Ishikawa (cell line): Measurements from ENCODE around the gene DUSP12.

Experiments
- EGR1 ChIP-seq: IDR thresholded peaks from 2 replicates; pipeline ENCODE4 v1.6.1; 2012
- YY1 ChIP-seq: IDR thresholded peaks from 2 replicates; pipeline ENCODE4 v1.6.1; 2012; ENCODE audit warnings: low read depth
- TF ChIP-seq, protein P1 (sequence below): IDR thresholded peaks from 2 replicates; pipeline ENCODE4 v1.6.1; 2012
- TF ChIP-seq, protein P2 (sequence below): IDR thresholded peaks from 2 replicates; pipeline ENCODE4 v1.6.1; 2012; ENCODE audit warnings: low read depth, mild to moderate bottlenecking

DNA sequence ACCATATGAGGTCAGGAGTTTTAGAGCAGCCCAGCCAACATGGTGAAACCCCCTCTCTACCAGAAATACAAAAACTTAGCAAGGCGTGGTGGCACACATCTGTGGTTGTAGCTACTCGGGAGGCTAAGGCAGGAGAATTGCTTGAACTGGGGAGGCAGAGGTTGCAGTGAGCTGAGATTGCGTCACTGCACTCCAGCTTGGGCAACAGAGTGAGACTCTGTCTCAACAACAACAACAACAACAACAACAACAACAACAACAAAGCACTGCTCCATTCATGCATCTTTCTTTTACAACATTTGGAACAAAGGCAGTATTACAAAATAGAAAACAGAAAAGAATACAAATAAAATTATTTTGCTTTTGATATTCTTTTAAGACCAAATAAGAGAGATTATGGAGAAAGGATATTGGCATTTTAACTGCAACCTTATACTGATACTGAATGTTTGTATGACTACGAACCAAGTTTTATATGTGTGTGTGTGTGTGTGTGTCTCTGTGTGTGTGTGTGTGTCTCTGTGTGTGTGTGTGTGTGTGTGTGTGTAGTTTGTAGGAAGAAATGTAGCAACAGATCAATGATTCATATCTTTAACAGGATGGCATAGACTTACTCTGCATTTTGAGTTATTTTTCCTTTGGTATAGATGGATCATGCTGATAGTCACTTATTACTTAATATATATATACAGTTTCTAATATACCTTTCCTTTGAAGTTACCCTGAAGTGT, 41.2 kb downstream of the DUSP12 start:
- TF ChIP-seq, protein P1, sequence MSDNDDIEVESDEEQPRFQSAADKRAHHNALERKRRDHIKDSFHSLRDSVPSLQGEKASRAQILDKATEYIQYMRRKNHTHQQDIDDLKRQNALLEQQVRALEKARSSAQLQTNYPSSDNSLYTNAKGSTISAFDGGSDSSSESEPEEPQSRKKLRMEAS = no peak
- no peak for TF ChIP-seq YY1
- no peak for TF ChIP-seq EGR1
- TF ChIP-seq, protein P2, sequence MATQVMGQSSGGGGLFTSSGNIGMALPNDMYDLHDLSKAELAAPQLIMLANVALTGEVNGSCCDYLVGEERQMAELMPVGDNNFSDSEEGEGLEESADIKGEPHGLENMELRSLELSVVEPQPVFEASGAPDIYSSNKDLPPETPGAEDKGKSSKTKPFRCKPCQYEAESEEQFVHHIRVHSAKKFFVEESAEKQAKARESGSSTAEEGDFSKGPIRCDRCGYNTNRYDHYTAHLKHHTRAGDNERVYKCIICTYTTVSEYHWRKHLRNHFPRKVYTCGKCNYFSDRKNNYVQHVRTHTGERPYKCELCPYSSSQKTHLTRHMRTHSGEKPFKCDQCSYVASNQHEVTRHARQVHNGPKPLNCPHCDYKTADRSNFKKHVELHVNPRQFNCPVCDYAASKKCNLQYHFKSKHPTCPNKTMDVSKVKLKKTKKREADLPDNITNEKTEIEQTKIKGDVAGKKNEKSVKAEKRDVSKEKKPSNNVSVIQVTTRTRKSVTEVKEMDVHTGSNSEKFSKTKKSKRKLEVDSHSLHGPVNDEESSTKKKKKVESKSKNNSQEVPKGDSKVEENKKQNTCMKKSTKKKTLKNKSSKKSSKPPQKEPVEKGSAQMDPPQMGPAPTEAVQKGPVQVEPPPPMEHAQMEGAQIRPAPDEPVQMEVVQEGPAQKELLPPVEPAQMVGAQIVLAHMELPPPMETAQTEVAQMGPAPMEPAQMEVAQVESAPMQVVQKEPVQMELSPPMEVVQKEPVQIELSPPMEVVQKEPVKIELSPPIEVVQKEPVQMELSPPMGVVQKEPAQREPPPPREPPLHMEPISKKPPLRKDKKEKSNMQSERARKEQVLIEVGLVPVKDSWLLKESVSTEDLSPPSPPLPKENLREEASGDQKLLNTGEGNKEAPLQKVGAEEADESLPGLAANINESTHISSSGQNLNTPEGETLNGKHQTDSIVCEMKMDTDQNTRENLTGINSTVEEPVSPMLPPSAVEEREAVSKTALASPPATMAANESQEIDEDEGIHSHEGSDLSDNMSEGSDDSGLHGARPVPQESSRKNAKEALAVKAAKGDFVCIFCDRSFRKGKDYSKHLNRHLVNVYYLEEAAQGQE = no peak
